Keratinocyte (primary cell): ENCODE results near the gene MAGI1. TPM values are rescaled to one million over a fixed set of nuclear protein-coding genes. Genes with fewer than 3 reads are reported as not detected.

Experiments
- DNase-seq: peaks from one replicate; pipeline ENCODE4 v3.0.0-alpha.2; 2011; ENCODE audit warnings: low read depth, missing footprints, low spot score
- FAIRE-seq: peaks from 2 replicates; lab custom pipeline; 2011; peaks lifted over from hg19 to GRCh38; lab: Jason Lieb, UNC
- H2AFZ ChIP-seq: 2 replicates; pipeline ENCODE4 v1.6.0; 2012; ENCODE audit warnings: low read length, control low read depth, inconsistent platforms; ENCODE audit not compliant: control insufficient read depth
- H3K27ac ChIP-seq: 2 replicates; pipeline ENCODE4 v1.5.1; 2011; ENCODE audit warnings: low read length; ENCODE audit not compliant: control insufficient read depth, insufficient read depth
- H3K27me3 ChIP-seq: 3 replicates; pipeline ENCODE4 v1.6.0; 2011; ENCODE audit warnings: low read length; ENCODE audit not compliant: control insufficient read depth, insufficient read depth; ENCODE audit errors: extremely low read depth
- H3K36me3 ChIP-seq, 2 experiments: 2 replicates in 1 of 2; 3 replicates in 1 of 2; pipeline ENCODE4 v1.5.1; 2011; ENCODE audit warnings: low read length in 2 of 2, mild to moderate bottlenecking in 1 of 2; ENCODE audit not compliant: control insufficient read depth in 2 of 2, insufficient read depth in 2 of 2; ENCODE audit errors: extremely low read depth in 1 of 2
- H3K4me1 ChIP-seq: 3 replicates; pipeline ENCODE4 v1.5.1; 2011; ENCODE audit warnings: low read length; ENCODE audit not compliant: control insufficient read depth, insufficient read depth; ENCODE audit errors: extremely low read depth
- H3K4me2 ChIP-seq: 3 replicates; pipeline ENCODE4 v1.6.0; 2011; ENCODE audit warnings: low read depth, low read length; ENCODE audit not compliant: control insufficient read depth, insufficient read depth; ENCODE audit errors: extremely low read depth
- H3K4me3 ChIP-seq, 3 experiments: fragments of 200-600 bp in 1 of 3; sonication (generic) in 1 of 3; 2 replicates in 2 of 3; 3 replicates in 1 of 3; pipeline ENCODE4 v1.5.1; 2011 to 2016; ENCODE audit warnings: low read length in 3 of 3, mild to moderate bottlenecking in 3 of 3, control low read depth in 2 of 3, inconsistent platforms in 1 of 3, low read depth in 1 of 3, mixed read lengths in 1 of 3, mixed run types in 1 of 3, moderate library complexity in 1 of 3; ENCODE audit not compliant: control insufficient read depth in 2 of 3, insufficient read depth in 2 of 3; ENCODE audit errors: extremely low read depth in 1 of 3
- H3K79me2 ChIP-seq: 2 replicates; pipeline ENCODE4 v1.6.0; 2012; ENCODE audit warnings: low read length; ENCODE audit not compliant: control insufficient read depth, insufficient read depth
- H3K9ac ChIP-seq: 3 replicates; pipeline ENCODE4 v1.6.0; 2011; ENCODE audit warnings: low read length; ENCODE audit not compliant: control insufficient read depth, insufficient read depth; ENCODE audit errors: extremely low read depth
- H3K9me1 ChIP-seq: 3 replicates; pipeline ENCODE4 v1.6.0; 2011; ENCODE audit warnings: low read length; ENCODE audit not compliant: control insufficient read depth, insufficient read depth; ENCODE audit errors: extremely low read depth
- H3K9me3 ChIP-seq: 2 replicates; pipeline ENCODE4 v1.5.1; 2012; ENCODE audit warnings: low read depth, low read length; ENCODE audit not compliant: control insufficient read depth
- H4K20me1 ChIP-seq: 3 replicates; pipeline ENCODE4 v1.6.0; 2011; ENCODE audit warnings: low read length; ENCODE audit not compliant: control insufficient read depth, insufficient read depth; ENCODE audit errors: extremely low read depth
- EZH2 ChIP-seq: IDR thresholded peaks from one replicate; pipeline ENCODE4 v1.6.1; 2012; ENCODE audit warnings: inconsistent platforms, mild to moderate bottlenecking, low read length, moderate library complexity
- dilution Hi-C: fragments of 300-500 bp; cut with MboI; formaldehyde crosslinking; loops from one replicate; pipeline ENCODE4 v1.7.0; 2020; ENCODE audit warnings: low sequenced_read_pairs; ENCODE audit not compliant: extremely low pct_ligation_motif_present
- polyA plus RNA-seq, 5 experiments: library from polyadenylated mRNA; depleted of rRNA in 3 of 5; stranded (reverse) in 3 of 5; stranded (forward) in 1 of 5; unstranded in 1 of 5; fragments of >200 nt; gene quantifications; 1 replicate in 1 of 5; 2 replicates in 3 of 5; 3 replicates in 1 of 5; pipeline versions ENCODE4 v1.2.1 to v1.2.3, GENCODE V29; 2011 to 2012; ENCODE audit warnings: missing spikeins in 2 of 5, low read depth in 1 of 5, low replicate concordance in 1 of 5
- TF ChIP-seq, protein P1 (sequence below), 3 experiments: IDR thresholded peaks in 1 of 3; conservative IDR thresholded peaks in 1 of 3; optimal IDR thresholded peaks in 1 of 3; 2 replicates in 2 of 3; 3 replicates in 1 of 3; pipeline versions ENCODE3 to v1.5.1; 2011; ENCODE audit warnings: low read length in 3 of 3, mild to moderate bottlenecking in 3 of 3, moderate library complexity in 2 of 3, control low read depth in 1 of 3, inconsistent platforms in 1 of 3; ENCODE audit not compliant: insufficient read depth in 2 of 3; ENCODE audit errors: extremely low read depth in 1 of 3

The MAGI1 gene
- polyA plus RNA-seq, 1 donor (not counting 4 experiments of a cell fraction or from before 2014, with no cell fraction given), result 10.9 TPM

GRCh38 chr3:65851827-65852226, 186.9 kb downstream of the MAGI1 start:
- FAIRE-seq (peak; percentile 90), DNase-seq (peak; percentile 33)
- no peaks in the 10 kb centered on the region for H4K20me1 ChIP-seq
- no peaks in the 10 kb centered on the region for H3K9me1 ChIP-seq
- H3K9ac ChIP-seq, result no peak overlapping the region
- no peaks in the 10 kb centered on the region for H3K79me2 ChIP-seq
- H3K27ac ChIP-seq, result peak overlapping the region; percentile 44
- H3K36me3 ChIP-seq, result no peaks in the 10 kb centered on the region
- dilution Hi-C loops, result no loop called here
- H2AFZ ChIP-seq, result peak overlapping the region; percentile 70
- H3K4me3 ChIP-seq, result peak overlapping the region in 1 of 3 experiments; percentile 41
- no peaks in the 10 kb centered on the region for H3K27me3 ChIP-seq
- TF ChIP-seq, protein P1, sequence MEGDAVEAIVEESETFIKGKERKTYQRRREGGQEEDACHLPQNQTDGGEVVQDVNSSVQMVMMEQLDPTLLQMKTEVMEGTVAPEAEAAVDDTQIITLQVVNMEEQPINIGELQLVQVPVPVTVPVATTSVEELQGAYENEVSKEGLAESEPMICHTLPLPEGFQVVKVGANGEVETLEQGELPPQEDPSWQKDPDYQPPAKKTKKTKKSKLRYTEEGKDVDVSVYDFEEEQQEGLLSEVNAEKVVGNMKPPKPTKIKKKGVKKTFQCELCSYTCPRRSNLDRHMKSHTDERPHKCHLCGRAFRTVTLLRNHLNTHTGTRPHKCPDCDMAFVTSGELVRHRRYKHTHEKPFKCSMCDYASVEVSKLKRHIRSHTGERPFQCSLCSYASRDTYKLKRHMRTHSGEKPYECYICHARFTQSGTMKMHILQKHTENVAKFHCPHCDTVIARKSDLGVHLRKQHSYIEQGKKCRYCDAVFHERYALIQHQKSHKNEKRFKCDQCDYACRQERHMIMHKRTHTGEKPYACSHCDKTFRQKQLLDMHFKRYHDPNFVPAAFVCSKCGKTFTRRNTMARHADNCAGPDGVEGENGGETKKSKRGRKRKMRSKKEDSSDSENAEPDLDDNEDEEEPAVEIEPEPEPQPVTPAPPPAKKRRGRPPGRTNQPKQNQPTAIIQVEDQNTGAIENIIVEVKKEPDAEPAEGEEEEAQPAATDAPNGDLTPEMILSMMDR (optimal IDR thresholded peaks at IDR 0.05 in 1 of 3, IDR thresholded peaks at IDR 0.05 in 1 of 3, conservative IDR thresholded peaks at IDR 0.05 in 1 of 3; ENCODE audit: extremely low read depth in 1 of 3, insufficient read depth in 2 of 3, low read length in 3 of 3), result no peak
- no peak for TF ChIP-seq EZH2
- peak overlapping the region; percentile 70 for H3K4me2 ChIP-seq
- peaks cover 32% of the 10 kb centered on the region for H3K4me1 ChIP-seq
- no peaks in the 10 kb centered on the region for H3K9me3 ChIP-seq

- Histone ChIP-seq H3K9ac (no peak overlapping the region), H3K27ac (no peak overlapping the region), H3K4me3 (no peak overlapping the region), H3K27me3 (no peaks in the 10 kb centered on the region), H4K20me1 (no peaks in the 10 kb centered on the region), H3K4me2 (no peak overlapping the region), H2AFZ (no peak overlapping the region), H3K36me3 (no peaks in the 10 kb centered on the region), H3K9me3 (no peaks in the 10 kb centered on the region), H3K4me1 (peaks cover 32% of the 10 kb centered on the region), H3K9me1 (no peaks in the 10 kb centered on the region), H3K79me2 (no peaks in the 10 kb centered on the region)
- dilution Hi-C loops, result no loop called here
- FAIRE-seq, result no peak
- no peak for DNase-seq
- no peak for TF ChIP-seq EZH2
- TF ChIP-seq, protein P1 (optimal IDR thresholded peaks at IDR 0.05 in 1 of 3, IDR thresholded peaks at IDR 0.05 in 1 of 3, conservative IDR thresholded peaks at IDR 0.05 in 1 of 3; ENCODE audit: extremely low read depth in 1 of 3, insufficient read depth in 2 of 3, low read length in 3 of 3), result no peak
These were observed 188.5 kb downstream of the MAGI1 start for GRCh38 chr3:65850261-65850660.
